Measurements from ENCODE around the gene GAB1.

Gene GAB1

GRCh38 chr4:143359644-143360193 is 23.0 kb downstream of the GAB1 start:
- no peak for DNase-seq

DNA sequence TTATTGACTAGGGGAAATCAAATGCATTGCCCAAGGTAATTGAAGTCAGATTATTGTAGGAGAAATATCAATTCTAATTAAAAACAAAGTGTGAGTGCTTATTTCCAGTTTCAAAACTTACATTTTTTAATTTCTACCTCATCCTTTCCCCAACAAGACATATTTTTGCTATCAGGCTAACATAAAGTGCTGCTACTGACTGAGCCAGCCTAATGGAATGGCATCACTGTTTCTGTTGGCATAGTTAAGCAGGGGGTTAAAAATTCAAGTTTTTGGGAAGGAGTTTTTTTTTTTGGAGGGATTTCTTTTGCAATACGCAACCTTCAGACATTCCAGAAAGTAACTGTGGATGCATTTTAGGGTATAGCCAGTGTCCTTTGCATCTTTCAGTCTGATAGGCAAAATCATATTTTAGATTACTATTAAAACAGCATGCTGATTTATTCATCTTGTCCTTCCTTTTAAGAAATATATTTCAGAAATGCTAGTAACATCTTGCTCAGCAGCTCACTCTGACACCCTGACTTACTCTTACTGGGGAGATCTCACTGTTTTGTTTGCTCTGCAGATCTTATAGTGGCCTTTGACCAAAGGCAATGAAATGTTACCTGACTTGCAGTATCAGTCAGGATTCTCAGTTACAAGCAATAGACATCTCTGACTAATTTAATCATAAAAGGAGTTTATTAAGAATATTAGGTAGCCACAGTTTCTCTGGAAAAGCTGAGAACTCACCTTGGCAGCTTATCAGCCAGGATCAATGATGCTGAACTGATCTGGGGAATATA is 24.4 kb downstream of the GAB1 start:
- no peak for DNase-seq

- DNase-seq, result no peak
Observed at GRCh38 chr4:143362349-143363046, 25.8 kb downstream of the GAB1 start.

GRCh38 chr4:143363332-143363731 is 26.7 kb downstream of the GAB1 start:
- DNase-seq, result no peak

DNA sequence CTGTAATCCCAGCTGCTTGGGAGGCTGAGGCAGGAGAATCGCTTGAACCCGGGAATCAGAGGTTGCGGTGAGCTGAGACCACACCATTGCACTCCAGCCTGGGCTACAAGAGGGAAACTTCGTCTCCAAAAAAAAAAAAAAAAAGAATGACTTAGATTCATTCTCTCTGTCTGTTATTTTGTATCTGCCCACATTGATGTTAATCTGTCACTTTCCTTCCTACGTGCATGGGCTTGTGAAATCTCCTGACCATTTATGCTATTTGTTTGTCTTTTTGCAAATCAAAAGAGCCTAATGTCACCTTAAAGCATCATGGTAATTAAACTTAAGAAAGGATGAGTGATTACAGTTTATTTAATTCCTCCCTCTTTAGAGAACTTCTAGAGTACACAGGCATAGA is 27.4 kb downstream of the GAB1 start:
- no peak for DNase-seq

DNA sequence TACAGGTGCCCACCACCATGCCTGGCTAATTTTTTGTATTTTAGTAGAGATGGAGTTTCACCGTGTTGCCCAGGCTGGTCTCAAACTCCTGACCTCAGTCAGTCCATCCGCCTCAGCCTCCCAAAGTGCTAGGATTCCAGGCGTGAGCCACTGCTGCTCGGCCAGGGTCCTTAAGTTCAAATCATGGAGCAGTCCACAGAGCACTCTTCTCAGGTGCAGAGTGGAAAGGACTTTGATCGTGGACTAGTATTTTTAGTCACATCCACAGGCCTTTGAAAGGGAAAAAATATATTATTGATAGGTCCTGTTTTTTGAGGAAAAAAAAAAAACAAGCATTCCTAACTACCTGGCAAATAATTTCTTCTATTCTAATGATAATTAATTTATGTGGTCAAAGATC is 31.2 kb downstream of the GAB1 start:
- no peak for DNase-seq

DNA sequence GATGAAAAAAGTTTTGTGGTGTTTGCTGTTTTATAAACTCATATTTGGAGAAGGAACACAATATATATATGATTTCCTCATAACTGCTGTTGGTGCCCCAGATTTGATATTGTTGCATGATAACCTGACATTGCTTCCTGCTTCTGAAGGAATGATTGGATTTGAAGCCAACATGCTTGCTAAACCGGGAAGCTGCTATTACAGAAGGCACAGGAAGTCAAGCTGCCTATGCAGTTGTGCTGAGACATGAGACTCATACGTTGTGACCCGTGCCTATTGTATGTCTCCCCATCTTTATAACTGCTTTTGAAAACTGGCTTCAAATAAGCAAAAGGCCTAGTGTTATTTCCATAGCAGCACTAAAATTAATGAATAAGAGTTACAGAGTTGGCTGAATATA is 32.9 kb downstream of the GAB1 start:
- no peak for DNase-seq

DNA sequence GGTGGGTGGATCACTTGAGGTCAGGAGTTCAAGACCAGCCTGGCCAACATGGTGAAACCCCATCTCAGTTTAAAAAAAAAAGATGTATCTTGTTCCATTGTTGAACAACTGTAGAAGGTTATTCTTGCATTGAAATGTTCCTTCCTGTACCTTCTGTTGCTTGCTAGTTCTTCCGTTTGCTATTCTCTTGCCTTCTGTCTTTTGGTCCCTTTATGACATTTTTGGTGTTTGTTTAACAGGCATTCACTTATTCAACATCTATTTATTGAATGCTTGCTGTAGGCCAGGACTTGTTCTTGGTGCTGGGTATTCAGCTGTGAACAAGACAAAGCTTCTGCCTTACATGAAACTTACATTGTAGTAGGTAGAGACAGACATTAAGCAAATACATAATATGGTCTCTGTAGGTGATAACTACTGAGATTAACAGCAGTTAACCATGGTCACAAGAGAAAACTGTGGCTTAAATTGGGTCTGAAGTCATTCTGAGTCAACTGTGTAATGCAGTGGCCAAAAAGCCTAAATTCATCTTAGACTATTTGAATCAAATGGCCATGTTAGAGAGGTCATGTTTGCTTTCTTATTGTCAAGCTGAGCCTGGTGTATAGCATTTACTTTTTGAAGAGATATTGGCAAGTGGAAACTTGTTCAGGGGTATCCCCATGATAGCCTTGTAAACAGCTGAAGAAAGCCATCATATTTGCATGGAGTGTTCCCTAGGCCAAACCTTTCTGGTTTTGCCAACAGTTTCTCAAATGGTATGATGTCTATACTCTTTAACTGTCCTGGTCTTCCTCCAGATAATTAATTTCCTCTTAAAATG is 35.6 kb downstream of the GAB1 start:
- DNase-seq, result no peak

- DNase-seq, result no peak
Observed at GRCh38 chr4:143374255-143374654, 37.6 kb downstream of the GAB1 start.

GRCh38 chr4:143374771-143375170 is 38.1 kb downstream of the GAB1 start:
- no peak for DNase-seq

DNA sequence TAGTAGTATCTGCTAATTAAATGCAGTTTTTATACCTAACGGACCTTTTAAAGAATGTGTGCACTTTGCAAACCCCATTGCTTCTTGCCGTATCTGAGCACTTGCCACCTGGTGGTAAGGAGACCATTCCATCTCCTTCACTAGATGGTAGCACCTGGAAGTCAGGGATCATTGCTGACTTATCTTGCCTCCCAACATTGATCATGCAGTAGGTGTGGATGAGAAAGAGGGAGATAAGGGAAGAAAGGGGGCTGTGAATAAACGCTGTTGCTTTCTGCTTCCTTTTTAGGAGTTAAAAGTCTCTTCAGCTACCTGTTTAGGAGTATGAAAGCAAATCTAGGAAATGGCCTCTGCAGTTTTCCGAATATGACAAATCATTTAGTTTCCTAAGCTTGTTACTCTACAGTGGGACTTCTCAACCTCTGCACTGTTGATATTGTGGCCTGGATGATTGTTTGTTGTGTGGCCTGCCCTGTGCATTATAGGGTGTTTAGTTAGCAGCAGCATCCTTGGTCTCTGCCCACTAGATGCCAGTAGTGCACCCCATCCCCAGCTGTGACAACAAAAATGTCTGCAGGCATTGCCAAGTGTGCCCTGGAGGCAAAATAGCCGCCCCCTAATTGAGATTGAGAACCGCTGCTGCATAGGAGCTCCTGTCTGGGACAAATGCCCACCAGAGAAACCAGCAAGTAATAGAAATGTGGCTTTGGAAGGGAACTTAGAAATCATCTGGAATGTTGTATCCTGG is 38.8 kb downstream of the GAB1 start:
- DNase-seq, result no peak

DNA sequence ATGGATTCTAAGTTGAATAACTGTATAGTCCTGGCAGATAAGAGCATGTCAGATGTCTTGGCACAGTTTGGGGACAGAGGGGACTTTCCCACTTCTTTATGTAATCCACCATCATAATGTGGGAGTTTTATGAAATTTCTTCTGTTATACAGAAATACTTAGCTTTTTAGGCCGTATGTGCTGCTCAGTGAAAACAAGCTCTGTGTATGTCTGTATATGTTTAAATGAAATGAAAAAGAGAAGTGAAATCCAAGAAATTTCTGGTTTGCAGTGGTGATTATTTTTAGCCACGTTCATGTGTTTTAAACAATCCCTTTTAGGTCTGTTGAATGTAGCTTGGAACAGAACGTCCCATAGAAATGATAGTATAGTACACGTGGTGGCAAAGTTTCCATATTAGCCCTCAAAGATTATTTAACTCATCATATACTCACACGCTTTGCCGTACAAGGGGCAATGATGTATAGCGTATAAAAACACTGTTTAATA is 41.0 kb downstream of the GAB1 start:
- no peak for DNase-seq

DNA sequence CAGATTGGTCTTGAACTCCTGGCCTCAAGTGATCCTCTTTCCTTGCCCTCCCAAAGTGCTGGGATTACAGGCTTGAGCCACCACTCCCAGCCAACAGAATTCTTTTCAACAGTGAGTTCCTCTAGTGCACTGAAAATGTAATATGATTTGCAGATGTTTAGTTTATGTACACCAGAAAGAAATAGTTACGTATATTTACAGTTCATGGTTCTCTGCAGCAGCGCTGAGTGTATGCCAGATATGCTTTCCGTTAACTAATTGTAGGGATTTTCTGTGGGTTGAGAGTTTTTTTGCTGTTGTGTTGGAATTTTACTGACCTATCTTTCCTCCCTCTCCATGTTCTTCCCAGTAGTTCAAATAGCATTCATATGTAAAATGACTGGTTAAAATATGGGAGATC is 44.0 kb downstream of the GAB1 start:
- no peak for DNase-seq

GRCh38 chr4:143381189-143382118 is 44.8 kb downstream of the GAB1 start:
- no peak for DNase-seq

- no peak for DNase-seq
Observed at GRCh38 chr4:143382596-143382995, 45.9 kb downstream of the GAB1 start.

GRCh38 chr4:143383005-143383574 is 46.4 kb downstream of the GAB1 start:
- no peak for DNase-seq

DNA sequence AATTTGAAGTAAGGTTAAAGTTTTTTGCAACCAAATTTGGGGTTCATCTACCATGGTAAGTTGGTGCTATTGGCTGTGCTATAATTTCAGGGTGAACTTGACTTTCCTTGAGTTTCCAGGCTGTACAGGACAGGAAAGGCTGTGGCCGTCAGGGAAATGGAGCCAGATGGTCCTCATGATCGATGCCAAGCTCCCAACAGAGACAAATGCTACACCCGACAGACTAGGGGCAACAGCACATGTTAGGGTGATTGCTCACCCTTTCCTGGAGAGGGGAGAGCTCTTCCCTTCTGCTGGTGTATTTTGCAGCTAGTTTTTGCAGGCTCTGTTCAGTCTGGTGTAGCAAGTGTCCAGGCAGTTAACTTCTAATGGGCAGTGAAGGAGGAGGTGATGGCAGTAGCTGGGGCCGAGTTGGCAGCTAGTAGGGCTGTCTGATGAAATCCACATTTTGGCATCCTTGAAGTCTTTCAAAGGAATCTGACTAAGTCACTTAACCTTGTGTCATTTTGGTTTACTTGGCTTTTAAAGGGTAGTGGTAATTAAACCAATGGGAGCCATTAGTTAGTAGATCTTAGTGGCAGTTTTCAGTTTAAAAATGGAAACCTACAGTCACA is 47.8 kb downstream of the GAB1 start:
- DNase-seq, result no peak

DNA sequence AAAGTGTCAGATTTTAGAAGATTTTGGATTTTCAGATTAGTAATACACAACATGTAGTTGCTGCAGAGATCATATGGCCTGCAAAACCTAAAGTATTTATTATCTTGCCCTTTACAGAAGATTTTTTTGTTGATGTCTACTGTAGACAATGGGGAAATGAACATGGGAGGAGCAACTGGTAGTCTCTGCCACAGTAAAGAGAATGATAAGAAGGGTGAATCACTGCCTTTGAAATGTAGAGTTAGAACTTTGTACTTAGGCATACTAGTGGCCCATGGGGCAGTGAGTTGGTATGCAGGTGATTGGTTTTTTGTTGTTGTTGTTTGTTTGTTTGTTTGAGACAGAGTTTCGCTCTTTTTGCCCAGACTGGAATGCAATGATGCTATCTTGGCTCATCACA is 50.1 kb downstream of the GAB1 start:
- no peak for DNase-seq

GRCh38 chr4:143389579-143390195 is 53.0 kb downstream of the GAB1 start:
- DNase-seq, result no peak

GRCh38 chr4:143390764-143391163 is 54.1 kb downstream of the GAB1 start:
- DNase-seq, result no peak

Data from 8988T (cell line).